HG03103 (cell line): ENCODE data around the gene ADCYAP1R1.
A peak's percentile ranks its signal among the peaks of the same experiment; 100 is the strongest.

Source experiments
- ATAC-seq: cut with Tn5 transposase; IDR thresholded peaks from one replicate; pipeline ENCODE4 v1.9.1; 2021; ENCODE audit warnings: low read depth; ENCODE audit not compliant: unreplicated experiment

Gene ADCYAP1R1

DNA sequence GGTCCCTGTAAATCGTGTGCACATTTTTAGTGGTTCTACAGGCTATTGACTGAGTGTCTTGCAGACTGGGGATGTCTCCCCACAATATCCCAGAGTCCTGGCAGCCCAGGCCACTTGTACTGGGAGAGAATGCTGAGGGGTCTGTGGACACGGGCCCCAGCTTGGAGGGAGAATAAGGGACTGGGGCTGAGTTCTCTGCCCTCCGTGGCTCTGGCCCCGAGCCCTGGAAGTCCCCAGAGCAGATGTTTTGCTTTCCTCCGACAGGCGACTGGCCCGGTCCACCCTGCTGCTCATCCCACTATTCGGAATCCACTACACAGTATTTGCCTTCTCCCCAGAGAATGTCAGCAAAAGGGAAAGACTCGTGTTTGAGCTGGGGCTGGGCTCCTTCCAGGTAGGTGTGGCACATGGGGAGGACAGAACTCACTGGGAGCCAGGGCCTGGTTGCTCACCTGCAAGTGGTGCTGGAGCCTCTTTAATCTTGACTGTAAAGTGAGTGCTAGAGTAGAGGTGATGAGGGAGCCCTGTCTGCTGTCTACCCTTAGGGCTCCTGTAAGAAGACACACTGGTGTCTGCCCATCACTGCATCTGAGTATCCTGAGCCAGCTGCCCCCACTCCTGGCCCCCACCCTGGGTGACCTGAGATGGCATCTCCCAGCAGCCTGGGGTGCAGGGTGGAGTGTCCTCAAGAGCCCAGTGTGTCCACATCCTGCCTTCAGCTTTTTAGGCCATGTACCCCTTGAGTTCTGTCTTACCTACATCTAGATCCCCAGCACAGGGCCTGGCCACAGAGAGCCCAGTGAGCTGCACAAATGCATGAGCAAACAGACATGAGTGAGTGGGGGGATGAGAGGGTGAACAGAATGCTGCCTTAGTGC lies 51.1 kb downstream of the ADCYAP1R1 start:
- ATAC-seq, result no peak

- no peak for ATAC-seq
Observed at GRCh38 chr7:31104361-31105255, 52.5 kb downstream of the ADCYAP1R1 start.

- ATAC-seq, result no peak
Observed at GRCh38 chr7:31105256-31105950, 53.3 kb downstream of the ADCYAP1R1 start.

GRCh38 chr7:31106303-31107105 lies 54.4 kb downstream of the ADCYAP1R1 start:
- no peak for ATAC-seq

- no peak for ATAC-seq
Observed at GRCh38 chr7:31107106-31108090, 55.3 kb downstream of the ADCYAP1R1 start.

DNA sequence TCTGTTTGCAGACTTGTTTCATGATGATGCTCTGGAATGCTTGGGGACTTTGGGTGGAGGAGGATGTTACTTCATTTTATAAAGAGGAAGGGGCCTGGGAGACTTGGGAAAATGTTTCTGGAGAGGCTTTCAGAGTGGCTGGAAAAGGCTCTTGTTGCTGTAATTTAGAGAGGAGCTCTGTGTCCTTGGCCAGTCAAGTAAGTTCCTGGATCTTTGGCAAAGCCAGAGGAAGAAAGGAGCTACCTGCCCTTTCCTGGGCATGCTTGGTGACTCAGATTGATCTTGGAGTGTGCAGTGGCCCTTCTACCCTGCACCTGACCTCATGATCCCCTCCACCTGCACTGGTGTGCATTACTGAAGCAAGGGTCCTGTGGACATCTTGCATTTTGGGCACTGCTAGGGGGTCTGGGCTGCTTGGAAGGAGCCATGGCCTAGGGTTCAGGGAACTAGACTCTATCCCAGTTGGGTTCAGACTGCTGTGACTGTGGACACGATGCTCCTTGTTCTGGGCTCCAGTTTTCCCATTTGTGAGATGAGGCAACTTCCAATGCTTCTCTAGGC lies 56.1 kb downstream of the ADCYAP1R1 start:
- no peak for ATAC-seq

- ATAC-seq, result no peak
Observed at GRCh38 chr7:31109751-31110150, 57.6 kb downstream of the ADCYAP1R1 start.

- ATAC-seq, result no peak
Observed at GRCh38 chr7:31110331-31111108, 58.4 kb downstream of the ADCYAP1R1 start.

GRCh38 chr7:31111109-31111451 lies 59.0 kb downstream of the ADCYAP1R1 start:
- no peak for ATAC-seq

DNA sequence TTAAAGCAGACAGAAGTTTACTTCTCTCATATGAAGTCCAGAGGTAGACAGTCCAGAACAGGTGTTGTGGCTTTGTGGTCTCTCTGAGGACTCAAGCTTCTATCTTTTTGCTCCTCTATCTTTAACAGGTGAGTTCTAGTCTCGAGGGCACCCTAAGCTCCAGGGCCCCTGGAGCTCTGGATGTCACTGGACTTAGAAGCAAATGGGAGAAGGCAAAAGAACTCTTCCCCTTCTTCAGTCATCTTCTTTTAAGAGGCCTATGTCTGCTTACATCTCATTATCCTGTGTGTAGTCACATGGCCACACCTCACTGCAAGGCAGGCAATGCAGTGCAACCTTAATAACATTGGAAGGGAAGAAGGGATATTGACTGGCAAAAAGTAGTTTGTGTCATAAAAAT lies 61.6 kb downstream of the ADCYAP1R1 start:
- ATAC-seq, result no peak

- no peak for ATAC-seq
Observed at GRCh38 chr7:31114593-31115343, 62.7 kb downstream of the ADCYAP1R1 start.

- ATAC-seq, result no peak
Observed at GRCh38 chr7:31116615-31117014, 64.5 kb downstream of the ADCYAP1R1 start.

- ATAC-seq, result no peak
Observed at GRCh38 chr7:31119249-31119648, 67.1 kb downstream of the ADCYAP1R1 start.

GRCh38 chr7:31120800-31121513 lies 68.8 kb downstream of the ADCYAP1R1 start:
- no peak for ATAC-seq

GRCh38 chr7:31121601-31122000 lies 69.5 kb downstream of the ADCYAP1R1 start:
- no peak for ATAC-seq

DNA sequence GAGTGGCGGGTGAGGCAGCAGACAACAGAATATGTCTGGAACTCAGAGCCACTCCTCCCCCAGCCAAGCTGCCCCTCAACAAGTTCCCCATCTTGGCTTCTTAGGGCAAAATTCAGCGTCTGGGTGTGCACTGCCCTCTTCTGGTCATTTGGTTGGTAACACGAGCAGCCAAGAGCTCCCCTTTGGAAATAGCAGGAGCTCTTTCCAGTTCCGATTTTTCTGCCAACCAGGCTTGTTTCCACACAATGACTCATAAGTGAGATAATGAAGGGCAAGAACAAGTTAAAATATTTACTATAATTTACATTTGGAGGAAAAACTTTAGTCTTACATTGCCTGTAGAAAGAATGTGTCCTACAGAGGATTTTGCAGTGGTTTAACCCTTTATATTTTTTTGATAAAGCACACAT lies 70.5 kb downstream of the ADCYAP1R1 start:
- ATAC-seq, result peak; percentile 70

- ATAC-seq, result no peak
Observed at GRCh38 chr7:31123321-31123720, 71.2 kb downstream of the ADCYAP1R1 start.
